Hematopoietic multipotent progenitor cell treated with erythropoietin and hydrocortisone succinate and interleukin-3 and kit ligand, for 17 days (in vitro differentiated cells): ENCODE measurements around the gene EXOG.
A peak's percentile ranks its signal among the peaks of the same experiment; 100 is the strongest.

Experiments
- DNase-seq: peaks from one replicate; pipeline ENCODE4 v3.0.0-alpha.2; 2015; ENCODE audit warnings: low spot score

EXOG gene

DNA sequence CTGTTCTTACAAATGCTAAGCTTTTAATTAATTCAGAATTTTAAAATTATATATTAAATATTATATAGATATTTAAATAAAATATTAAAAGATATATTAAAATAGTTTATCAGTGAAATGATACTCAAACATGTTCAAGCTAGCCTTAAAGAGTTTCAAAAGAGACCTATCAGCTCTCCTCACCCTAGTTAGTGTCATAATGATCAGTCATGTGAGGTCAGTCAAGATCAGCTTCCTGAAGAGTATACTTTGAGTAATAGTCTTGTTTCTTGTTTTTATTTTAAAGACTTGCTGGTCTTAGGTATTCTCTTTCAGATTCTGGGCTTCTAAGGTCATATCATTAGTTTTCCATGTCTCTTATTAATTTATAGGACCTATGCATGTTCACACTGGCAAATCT is 14.5 kb downstream of the EXOG start:
- DNase-seq, result no peak

DNA sequence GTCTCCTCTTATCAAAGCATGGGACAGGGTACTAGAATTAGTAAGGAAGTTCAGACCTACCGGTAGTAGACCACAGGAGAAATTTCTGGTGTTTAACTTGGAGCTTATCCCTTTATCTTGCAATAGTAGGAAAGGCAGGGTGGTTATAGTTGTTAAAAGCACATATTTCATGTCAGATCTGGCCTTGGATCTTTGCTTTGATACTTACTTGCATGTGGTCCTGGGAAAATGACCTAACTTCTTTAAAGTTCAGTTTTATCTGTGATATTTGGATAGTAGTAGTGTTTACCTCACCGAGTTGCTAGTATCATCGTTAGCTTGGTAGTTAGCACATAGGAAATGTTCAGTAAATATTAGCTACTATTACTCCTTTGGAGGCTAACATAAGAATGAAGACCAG is 15.4 kb downstream of the EXOG start:
- DNase-seq, result no peak

DNA sequence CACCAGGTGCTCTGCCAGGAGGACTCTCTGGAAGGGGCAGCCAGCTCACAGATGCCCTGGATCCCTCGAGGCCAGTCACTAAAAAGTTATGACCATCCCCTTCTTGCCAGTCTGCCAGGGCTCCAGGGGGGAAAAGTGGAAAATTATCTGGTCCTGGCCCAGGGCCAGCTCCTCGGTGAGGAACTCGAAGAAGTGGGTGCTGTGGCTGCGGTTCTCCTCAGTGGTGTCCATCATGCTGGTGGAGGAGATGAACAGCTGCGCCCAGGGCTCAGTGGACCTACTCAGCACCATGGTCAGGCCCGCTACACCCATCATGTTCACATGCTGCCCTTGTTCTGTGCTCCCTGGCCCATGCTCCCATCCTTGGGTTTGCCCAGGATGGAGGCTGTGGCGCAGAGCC is 19.2 kb downstream of the EXOG start:
- no peak for DNase-seq

DNA sequence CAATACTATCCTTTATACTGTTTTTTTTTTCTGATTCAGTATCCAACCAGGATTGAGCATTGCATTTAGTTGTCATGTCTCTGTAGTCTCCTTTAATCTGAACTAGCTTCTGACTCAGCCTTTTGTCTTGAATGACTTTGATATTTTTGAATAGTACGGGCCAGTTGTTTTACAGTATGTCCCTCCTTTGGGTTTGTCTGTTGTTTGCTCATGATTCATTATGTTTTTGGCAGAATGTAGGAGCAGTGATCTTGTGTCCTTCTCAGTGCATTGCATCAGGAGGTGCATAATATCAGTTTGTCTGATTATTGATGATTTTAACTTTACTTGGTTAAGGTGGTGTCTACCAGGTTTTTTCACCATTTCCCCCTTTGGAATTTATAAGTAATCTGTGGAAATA is 20.5 kb downstream of the EXOG start:
- DNase-seq, result no peak

DNA sequence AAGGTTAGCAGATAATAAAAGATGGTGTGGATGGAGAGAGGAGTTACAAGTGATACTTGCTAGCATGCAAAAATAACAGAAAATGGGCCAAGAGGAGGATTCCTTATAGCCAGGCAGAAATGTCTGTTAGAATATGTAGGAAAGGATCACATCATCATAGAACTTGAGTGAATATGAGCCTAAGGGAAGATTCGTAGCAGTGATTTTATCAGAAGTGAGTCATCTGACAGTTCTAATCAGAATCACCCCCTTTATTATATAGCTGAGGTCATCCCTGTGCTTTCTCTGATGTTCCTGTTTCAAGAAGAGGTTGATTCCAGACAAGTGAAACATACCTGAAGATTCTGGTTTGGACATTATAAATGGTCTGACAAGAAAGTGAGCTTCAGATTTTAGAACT is 22.9 kb downstream of the EXOG start:
- DNase-seq, result no peak

DNA sequence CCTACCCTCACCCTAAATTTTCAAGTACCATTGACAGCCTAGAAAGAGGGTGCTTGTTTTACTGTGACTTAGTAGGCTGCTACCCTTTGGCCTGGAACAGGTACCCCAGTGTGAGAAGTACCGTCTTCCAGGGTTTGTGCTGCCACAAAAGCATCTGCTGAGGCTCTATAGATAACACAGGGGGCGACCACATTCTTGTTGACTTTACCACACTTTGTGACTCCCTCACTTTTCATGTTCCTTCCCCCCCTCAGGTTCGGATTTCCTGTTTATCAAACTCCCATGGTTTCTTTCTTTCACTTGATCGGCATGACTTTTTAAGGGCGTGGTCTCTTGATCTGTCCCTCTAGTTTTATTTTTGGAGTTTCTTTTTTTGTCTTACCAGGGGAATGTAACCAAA is 23.5 kb downstream of the EXOG start:
- no peak for DNase-seq

DNA sequence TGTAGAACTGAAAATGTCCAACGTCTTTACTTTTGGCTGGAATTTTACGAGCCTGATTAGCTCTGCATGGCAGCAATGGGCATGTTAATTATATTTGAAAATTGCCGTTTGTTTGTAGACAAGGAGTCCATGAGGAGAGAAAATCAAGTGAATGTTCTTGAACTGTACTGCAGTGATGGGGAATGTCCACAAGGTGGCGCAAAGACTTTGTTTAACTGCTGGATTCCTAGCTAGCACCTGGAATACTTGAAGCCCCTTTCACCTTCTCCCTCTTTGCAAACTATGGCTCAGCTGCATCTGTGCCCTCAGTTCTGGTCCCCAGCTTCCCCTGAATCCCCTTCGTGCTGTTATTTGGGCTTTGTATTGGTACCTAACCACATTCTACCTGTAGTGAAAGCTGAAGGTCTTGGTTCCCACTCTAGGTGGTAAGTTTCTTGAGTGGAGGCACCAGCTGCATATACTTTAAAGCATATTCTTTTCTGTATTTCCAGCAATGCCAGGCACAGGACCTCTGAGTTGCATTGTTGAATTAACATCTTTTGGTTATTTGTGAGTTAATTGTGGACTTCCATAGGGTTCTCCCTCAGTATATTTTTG is 25.3 kb downstream of the EXOG start:
- peak; percentile 76 for DNase-seq

DNA sequence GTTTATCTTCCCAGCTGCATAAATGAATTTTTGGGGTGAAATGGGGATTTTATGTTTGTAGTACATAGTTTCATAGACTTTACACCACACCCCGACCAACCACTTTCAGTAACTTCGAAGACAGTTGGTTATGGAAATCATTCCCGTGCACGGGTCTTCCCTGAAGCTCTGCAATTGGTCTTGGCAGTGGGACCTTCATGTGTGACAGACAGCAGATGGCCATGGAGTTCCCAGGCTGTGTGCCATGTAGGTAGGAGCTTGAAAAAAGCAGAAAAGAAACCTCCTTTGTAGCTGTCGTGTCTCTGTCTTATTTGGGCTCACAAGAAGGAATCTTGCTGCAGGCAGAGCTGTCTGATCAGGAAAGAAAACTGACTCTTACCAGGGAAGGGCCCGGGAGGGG is 25.9 kb downstream of the EXOG start:
- no peak for DNase-seq

DNA sequence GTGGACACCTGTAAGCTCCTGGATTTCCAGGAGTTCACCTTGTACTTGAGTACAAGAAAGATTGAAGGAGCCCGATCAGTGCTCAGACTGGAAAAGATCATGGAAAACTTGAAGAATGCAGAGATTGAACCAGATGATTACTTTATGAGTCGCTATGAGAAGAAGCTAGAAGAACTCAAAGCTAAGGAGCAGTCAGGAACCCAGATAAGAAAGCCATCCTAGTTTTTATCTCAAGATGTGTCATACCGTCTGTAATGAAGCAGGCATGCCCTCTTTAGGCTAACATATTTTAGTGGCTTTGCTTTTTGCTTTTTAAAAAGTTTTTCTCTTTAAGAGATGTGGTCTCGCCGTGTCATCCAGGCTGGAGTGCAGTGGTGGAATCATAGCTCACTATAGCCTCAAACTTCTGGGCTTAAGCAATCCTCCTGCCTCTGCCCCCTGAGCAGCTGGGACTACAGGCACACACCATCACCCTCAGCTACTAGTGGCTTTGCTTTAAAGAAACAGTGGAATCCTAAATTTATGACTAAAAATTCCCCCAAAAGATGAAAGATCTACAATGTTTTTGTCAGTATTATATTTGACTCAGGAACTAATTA is 28.1 kb downstream of the EXOG start:
- DNase-seq, result no peak

DNA sequence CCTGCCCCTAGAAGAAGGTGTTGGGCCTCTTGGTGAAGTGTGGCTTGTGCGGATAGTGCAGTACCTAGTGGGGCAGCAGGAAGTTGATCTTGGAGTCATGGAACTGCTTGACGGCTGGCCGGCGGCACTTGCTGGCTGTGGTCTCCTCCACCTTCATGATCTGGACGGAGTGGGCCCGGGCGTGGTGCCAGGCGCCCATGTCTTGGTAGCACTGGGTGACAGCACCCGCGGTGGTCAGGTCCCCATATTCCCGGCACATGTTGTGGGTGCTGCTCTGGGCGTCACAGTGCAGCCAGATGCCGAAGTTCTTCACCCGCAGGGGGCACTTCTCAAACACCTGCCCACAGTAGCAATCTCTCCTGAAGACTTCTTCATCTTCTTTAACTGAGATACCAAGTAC is 30.7 kb downstream of the EXOG start:
- no peak for DNase-seq

DNA sequence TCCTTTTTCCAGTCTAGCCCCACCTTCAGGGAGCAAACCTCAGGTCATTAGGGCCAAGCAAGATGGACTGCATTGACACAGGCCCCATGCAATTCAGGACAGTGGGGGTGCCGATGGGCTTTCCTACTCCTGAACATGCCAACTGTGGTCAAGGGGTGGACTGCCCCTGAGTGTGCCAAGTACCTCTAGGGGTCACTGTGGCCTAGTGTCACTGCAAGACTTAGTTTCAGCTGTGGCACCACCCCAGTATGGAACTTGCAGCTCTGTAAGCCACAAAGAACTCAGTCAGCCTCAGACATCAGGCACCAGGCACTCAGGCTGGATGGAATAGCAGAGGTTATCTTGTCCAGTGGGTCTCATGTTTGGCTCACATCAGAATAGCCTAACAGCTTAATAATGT is 32.3 kb downstream of the EXOG start:
- no peak for DNase-seq

DNA sequence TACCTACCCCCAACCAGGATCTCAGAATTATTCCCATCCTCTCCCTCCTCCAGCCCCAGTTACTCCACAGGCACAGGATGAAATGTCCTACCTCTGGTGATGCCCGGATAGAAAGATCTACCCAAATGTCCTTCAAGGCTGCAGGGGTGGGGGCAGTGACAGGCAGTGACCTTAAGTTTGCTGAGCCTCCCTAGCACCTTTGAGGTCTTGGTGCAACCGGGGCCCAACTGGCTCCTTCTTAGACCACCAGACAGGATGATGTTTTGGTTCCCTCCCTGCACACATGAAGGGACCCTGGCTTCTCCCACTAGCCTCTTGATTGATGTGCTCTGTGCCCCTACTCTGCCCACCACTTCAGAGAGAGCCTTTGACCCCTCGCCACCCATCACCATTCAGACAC is 36.4 kb downstream of the EXOG start:
- no peak for DNase-seq

DNA sequence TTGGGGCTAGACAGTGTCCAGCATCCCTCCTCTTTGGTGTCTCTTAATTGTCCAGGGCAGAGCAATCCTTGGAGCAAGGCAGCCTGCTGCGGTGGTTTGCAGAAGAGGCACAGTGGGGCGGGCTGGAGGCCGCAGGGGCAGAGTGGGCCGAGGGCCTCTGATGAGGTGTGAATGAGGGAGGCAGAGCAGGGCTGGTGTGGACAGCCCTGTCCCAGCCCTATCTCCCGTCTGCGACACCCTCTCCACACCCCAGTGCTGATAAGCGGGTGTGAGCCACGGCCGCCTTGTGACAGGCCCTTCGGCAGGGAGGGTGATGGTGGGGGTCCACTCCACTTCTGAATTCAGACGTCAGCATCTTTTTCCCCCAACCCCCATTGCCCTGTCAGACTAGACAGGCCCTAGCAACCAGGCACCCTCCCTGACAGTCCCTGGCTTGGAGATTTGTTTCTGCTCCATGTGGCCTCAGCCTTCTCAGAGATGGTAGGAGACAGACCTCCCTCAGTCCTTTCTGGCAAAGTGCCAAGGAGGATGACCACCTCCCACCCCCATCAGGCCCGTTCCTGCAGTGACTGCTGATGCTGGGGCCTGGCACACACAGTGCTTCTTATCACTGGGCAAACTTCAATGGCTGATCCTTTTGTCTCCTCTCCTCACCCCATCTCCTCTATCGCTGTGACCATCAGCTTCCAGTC is 37.3 kb downstream of the EXOG start:
- no peak for DNase-seq

DNA sequence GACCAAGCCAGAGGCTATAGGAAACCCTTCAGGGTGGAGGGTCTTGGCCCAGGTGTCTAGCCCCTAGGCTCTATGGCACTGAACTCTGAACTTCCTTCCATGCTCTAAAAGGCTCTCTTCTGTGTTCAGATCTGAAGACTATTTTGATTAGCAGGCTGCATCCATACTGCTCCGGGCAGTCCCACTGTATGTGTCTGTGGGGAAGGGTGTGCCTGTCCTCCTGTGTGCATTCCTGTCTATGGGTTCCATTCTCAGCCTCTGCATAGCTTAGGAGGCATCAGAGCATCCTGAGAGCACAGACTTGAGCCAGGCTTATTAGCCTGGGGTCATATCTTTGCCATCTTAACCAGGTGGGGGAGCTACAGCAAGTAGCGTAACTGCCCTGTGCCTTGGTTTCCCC is 38.0 kb downstream of the EXOG start:
- DNase-seq, result no peak

DNA sequence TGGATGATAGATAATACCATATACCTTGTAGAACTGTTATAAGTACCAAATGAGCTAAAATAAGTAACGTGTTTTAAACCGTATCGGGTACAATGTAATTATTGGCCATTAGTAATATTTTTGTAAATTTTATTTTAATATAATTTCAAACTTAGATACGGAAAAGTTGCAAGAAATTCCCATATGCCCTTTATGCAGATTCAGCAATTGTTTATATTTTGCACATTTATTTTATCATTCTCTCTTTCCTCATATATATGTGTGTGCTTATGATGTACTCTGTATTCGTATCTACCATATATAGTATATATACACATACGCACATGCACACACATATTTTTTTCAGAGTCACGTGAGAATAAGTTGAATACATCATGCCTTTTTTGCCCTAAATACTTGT is 38.5 kb downstream of the EXOG start:
- DNase-seq, result no peak

DNA sequence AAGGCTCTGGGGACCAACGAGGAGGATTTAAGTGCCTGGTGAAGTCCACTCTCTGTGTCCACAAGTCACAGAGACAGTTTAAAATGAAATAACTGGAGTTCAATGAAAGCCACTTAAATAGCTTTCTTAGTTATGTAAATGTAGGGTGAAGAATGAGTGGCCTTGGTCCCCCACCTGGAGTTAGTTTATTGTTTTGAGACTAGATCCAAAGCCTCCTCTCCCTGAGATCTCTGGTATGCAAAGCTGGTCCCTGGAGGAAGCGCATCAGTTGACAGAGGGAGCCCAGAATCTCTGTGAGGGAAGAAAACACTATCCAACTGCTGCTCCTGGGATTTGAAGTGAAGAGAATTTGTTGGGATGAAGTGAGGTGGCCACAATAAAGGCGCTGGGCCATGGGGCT is 40.5 kb downstream of the EXOG start:
- DNase-seq, result no peak

DNA sequence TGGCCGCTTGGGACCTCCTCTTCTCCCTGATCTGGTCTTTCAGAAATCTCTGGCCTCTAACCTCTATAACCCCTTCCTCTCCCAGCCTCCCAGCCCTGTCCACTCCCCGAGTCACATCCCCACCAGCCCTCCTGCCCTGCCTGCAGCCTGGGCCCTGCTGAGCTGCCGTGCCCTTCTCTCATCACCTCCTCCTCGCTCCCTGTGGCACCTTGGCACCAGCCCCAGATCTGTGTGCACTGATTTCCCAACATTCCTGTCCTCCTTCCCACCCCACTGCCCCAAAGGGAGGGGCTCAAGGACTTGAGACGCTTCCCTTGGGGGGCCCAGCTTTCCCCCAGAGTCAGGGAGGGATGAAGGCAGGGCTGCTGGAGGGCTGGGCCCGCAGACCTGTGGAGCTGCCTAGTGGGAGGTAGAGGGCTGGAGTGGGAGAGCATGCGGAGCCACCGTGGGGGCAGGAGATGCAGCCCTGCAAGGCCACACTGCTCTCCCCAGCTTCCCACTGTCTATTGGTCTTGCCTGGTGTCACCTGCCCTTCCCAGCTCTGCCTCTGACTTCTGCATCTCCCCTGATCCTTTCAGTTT is 42.7 kb downstream of the EXOG start:
- no peak for DNase-seq

DNA sequence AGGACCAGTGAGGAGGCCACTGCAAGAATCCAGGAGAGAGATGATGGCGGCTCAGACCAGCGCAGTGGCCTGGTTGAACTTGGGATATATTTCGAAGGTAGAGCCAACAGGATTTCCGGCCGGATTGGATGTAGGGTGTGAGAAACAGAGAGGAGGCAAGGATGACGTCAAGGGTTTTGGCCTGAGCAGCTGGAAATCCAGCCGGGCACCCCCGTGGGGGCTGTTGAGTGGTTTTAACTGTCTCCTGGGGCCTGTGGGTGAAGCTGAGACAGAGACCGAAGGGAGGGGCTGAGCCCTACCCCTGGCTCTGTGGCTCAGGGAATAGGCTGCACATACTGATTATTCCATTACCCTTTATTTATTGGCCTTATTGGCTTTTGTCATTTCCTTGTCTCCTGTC is 45.7 kb downstream of the EXOG start:
- DNase-seq, result no peak

DNA sequence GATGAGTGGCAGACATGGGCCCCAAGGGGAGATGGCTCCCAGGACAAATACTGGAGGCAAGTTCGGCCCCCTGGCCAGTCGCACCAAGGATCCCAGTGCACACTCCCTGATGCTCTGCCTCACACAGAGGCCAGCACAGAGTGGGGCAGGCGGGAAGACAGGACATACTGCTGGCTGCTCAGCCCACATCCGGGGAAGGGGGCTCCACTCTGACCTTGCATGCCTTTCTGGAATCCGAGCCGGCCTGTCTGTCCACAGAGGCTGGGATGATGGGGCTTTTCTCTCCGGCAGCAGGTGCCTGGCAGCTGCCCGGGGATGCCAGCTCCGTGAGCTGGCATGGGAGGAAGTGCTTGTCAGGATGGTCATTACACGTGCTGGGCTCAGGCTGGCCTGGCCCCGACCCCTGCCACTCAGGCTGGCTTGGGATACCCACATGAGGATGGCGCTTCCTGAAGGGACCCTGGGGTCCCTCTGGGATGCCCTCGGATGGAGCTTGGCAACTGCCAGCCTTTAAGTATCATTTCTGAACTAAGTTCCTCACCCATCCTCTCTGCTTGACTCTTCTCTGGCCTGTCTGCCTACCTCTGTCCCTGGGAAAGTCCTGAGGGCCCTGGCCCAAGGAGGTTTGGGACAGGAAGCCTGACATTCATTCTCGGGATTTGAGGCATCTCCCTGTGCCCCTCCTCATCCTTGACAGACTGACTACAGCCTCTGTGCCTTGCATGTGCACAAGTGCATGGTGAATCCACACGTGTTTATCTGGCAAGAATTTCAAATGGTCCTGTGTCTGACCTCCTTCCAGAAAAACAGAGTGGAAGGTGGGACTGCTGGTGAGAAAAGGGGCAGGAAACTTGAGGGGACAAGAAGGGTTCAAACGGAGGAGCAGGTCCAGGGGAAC is 46.5 kb downstream of the EXOG start:
- DNase-seq, result no peak

DNA sequence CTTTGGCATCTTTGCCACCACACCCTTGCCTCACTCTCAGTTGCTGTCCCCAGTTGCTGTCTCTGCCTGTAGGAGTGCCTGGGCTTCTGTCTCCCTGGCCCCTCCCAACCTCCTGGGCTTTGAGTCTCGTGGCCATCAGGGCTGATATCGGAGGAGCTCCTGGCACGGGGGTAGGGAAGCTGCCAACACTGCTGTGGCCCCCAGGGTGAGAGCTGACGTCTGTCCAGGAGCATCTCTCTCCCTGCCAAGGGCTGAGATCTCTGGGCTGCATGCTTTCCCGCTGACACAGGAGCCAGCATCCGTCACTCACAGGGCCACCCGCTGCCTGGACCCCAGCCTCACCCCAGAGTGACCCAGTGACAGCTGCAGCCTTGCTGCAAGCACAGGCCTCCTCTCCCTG is 47.4 kb downstream of the EXOG start:
- no peak for DNase-seq

DNA sequence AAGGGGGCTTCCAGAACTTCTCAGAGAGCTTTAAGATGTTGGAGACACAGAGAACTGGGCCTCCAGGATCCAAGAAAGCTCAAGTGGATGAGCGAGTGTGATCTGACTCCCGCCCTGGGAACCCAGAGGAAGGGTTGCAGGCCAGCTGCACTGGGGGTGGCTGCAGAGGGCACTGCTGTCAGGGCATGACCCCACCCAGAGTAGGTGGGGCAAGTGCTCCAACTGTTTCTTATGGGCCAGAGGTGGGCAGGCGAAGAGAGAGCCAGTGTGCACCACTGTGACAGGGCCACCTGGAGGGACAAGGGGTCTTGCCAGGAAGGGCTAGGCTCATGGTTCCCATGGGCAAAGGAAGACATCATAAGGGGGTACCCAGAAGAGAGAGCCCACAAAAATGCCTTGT is 48.8 kb downstream of the EXOG start:
- DNase-seq, result no peak

DNA sequence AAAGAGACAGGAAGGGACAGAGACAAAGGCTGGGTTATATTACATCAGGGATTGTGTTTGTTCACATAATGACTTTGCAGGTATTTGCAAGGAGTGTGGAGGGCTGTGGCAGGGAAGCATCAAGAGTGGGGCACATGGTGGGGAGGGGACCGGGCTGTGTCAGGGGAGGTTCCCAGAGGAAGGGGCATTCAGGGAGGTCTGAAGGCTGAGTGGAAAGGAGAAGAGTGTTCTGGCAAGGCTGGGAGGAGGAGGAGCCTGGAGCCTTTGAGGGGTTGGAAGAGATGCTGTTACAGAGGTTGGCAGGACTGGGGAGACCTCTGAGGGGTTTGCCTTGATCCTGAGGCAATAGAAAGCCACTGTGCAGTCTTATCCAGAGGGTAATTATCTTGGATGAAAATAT is 49.4 kb downstream of the EXOG start:
- DNase-seq, result no peak

DNA sequence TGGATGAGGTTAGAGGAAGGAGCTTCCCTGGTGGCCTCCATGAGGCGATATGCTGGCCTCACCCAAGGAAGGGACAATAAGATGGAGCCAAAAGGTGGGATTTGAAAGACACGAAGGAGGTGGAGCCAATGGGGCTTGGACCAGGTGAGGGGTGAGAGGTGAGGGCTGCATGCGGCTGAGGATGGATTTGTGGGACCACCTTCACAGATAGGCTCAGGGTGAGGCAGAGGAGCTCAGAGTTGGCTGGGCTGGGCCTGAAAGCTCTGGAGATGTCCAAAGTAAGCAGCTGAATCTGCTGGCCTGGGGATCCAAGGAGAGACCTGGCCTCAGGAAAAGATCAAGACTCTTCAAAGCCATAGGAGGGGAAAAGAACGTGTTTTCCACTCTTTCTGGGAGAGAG is 49.8 kb downstream of the EXOG start:
- no peak for DNase-seq
